NCI-H2196 treated with DMSO at 0.1 percent for 48 hours (cell line): Measurements from ENCODE around the gene GAS2.
"Not testable (repeated sequence)": the region's sequence is repeated elsewhere in the genome, so short reads cannot be mapped to it uniquely, and the experiment has no call there.

Source experiments
- DNase-seq: peaks from one replicate; lab custom pipeline; 2025; ENCODE audit not compliant: unreplicated experiment; lab: John Stamatoyannopoulos, UW

GAS2 gene

GRCh38 chr11:22666325-22666687, at the start of gene GAS2:
GAS2 (plus strand) TSS chr11:22666611; CDS start chr11:22674870, 8,259 bp downstream.
- no peak for DNase-seq

GRCh38 chr11:22617868-22618267, 48.5 kb upstream of the GAS2 start:
- no peak for DNase-seq

- peak; percentile 61 for DNase-seq
Measured at GRCh38 chr11:22624742-22625447, 41.5 kb upstream of the GAS2 start.

- peak; percentile 89 for DNase-seq
Measured at GRCh38 chr11:22625448-22626287, 40.7 kb upstream of the GAS2 start, which contains the start of gene FANCF. FANCF (minus strand) TSS chr11:22625823; CDS start chr11:22625810, 13 bp downstream.

GRCh38 chr11:22626573-22627239, 39.7 kb upstream of the GAS2 start:
- DNase-seq: no peak

- no peak for DNase-seq
Measured at GRCh38 chr11:22627421-22627820, 39.0 kb upstream of the GAS2 start.

GRCh38 chr11:22633354-22633902, 33.0 kb upstream of the GAS2 start:
- no peak for DNase-seq

GRCh38 chr11:22634897-22635629, 31.3 kb upstream of the GAS2 start:
- no peak for DNase-seq

- DNase-seq: no peak
Measured at GRCh38 chr11:22635689-22636088, 30.7 kb upstream of the GAS2 start.

- no peak for DNase-seq
Measured at GRCh38 chr11:22640862-22641261, 25.5 kb upstream of the GAS2 start.

- no peak for DNase-seq
Measured at GRCh38 chr11:22641559-22641958, 24.9 kb upstream of the GAS2 start.

- DNase-seq: not testable (repeated sequence)
Measured at GRCh38 chr11:22652346-22652745, 14.1 kb upstream of the GAS2 start.

- DNase-seq: no peak
Measured at GRCh38 chr11:22656130-22656529, 10.3 kb upstream of the GAS2 start.

- DNase-seq: no peak
Measured at GRCh38 chr11:22657101-22657694, 9.2 kb upstream of the GAS2 start.

GRCh38 chr11:22659783-22660182, 6.6 kb upstream of the GAS2 start:
- no peak for DNase-seq

GRCh38 chr11:22666688-22667439, 453 bp downstream of the GAS2 start:
- no peak for DNase-seq

GRCh38 chr11:22668005-22668796, 1.8 kb downstream of the GAS2 start:
- DNase-seq: no peak

- DNase-seq: no peak
Measured at GRCh38 chr11:22669368-22669767, 3.0 kb downstream of the GAS2 start.

- DNase-seq: no peak
Measured at GRCh38 chr11:22670830-22671229, 4.4 kb downstream of the GAS2 start.
